Loucy (cell line): ENCODE data around the gene ANKRD33.

Source experiments
- H2AFZ ChIP-seq: fragments of 200-600 bp; sonication (generic); 2 replicates; pipeline ENCODE4 v1.6.0; 2016; ENCODE audit warnings: antibody characterized with exemption, mild to moderate bottlenecking, low read length, moderate library complexity
- H3F3A ChIP-seq: fragments of 200-600 bp; 2 replicates; pipeline ENCODE4 v1.6.0; 2016; ENCODE audit warnings: antibody characterized with exemption, low read depth, mild to moderate bottlenecking
- H3K27me3 ChIP-seq: fragments of 200-600 bp; sonication (generic); 2 replicates; pipeline ENCODE4 v1.6.1; 2014; ENCODE audit warnings: low read length, mild to moderate bottlenecking; ENCODE audit not compliant: insufficient read depth, poor library complexity, severe bottlenecking
- H3K36me3 ChIP-seq: fragments of 200-600 bp; sonication (generic); 2 replicates; pipeline ENCODE4 v1.6.1; 2016; ENCODE audit warnings: low read length; ENCODE audit not compliant: insufficient read depth
- H3K4me1 ChIP-seq: fragments of 200-600 bp; sonication (generic); 2 replicates; pipeline ENCODE4 v1.5.1; 2014; ENCODE audit warnings: low read length, mild to moderate bottlenecking; ENCODE audit not compliant: insufficient read depth, poor library complexity, severe bottlenecking
- H3K4me2 ChIP-seq: fragments of 200-600 bp; sonication (generic); 2 replicates; pipeline ENCODE4 v1.6.0; 2014; ENCODE audit warnings: antibody characterized with exemption, low read length, low read depth, mild to moderate bottlenecking; ENCODE audit not compliant: poor library complexity, severe bottlenecking
- H3K4me3 ChIP-seq: fragments of 200-600 bp; sonication (generic); 2 replicates; pipeline ENCODE4 v1.5.1; 2014; ENCODE audit warnings: low read length, mild to moderate bottlenecking, mixed read lengths; ENCODE audit not compliant: poor library complexity, severe bottlenecking
- H3K79me2 ChIP-seq: fragments of 200-600 bp; sonication (generic); 2 replicates; pipeline ENCODE4 v1.6.1; 2014; ENCODE audit warnings: low read length; ENCODE audit not compliant: insufficient read depth
- H3K9ac ChIP-seq: fragments of 200-600 bp; sonication (generic); 2 replicates; pipeline ENCODE4 v1.6.0; 2014; ENCODE audit warnings: mild to moderate bottlenecking, low read depth, low read length, moderate library complexity; ENCODE audit not compliant: poor library complexity, severe bottlenecking
- H3K9me2 ChIP-seq: fragments of 200-600 bp; sonication (generic); replicated peaks from 2 replicates; pipeline ENCODE4 v1.6.1; 2016; ENCODE audit warnings: low read depth, low read length, mixed read lengths
- H3K9me3 ChIP-seq: fragments of 200-600 bp; sonication (generic); 2 replicates; pipeline ENCODE4 v1.6.1; 2014; ENCODE audit warnings: mild to moderate bottlenecking, antibody characterized with exemption, low read length, low read depth; ENCODE audit not compliant: insufficient read depth
- H4K20me1 ChIP-seq: fragments of 200-600 bp; sonication (generic); 2 replicates; pipeline ENCODE4 v1.6.0; 2014; ENCODE audit warnings: antibody characterized with exemption, low read length, mild to moderate bottlenecking; ENCODE audit not compliant: insufficient read depth, poor library complexity, severe bottlenecking
- CTCF ChIP-seq: fragments of 200-600 bp; sonication (generic); conservative IDR thresholded peaks from 2 replicates; pipeline ENCODE4 v1.5.1; 2014; ENCODE audit warnings: mild to moderate bottlenecking, antibody characterized with exemption, low read length
- EZH2phosphoT487 ChIP-seq: fragments of 200-600 bp; IDR thresholded peaks from 2 replicates; pipeline ENCODE4 v1.6.1; 2018; ENCODE audit warnings: antibody characterized with exemption, mild to moderate bottlenecking, moderate library complexity, borderline replicate concordance

The ANKRD33 gene

DNA sequence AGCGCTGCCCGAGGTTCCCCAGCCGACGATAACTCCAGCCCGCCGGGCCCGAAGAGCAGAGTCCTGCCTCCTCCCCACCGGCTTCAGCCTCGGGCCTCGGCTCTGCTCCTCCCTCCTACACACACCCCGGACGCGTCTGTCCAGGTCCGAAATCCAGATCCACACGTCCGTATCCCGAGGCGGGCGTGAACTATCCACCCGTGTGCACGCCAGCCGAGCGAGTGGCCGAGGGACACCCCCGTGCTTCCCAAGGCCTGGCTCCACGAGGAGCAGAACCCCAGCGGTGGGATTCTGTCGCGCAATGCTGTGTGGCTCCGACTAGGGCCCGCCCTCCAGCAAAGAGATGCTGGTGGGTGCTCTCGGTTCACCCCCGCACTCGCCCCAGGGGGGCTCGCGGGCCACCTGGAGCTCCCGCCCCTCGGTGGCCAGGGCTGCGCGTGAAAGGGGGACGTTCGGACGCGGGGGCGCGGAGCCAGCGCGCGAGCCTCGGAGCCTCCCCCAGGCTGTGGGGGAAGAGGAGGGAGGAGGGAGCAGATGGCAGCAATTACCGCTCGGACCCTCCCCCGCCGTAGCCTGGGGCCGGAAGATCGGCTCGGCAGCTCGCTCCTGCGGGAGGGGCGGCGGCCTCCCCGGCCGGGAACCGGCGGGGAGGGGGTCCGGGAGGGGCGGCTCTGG lies 18.9 kb upstream of the ANKRD33 start:
- no peaks in the 10 kb centered on the region for H4K20me1 ChIP-seq
- H3F3A ChIP-seq = no peaks in the 10 kb centered on the region
- no peaks in the 10 kb centered on the region for H3K27me3 ChIP-seq
- H3K36me3 ChIP-seq = no peaks in the 10 kb centered on the region
- H2AFZ ChIP-seq = no peak overlapping the region
- no peak overlapping the region for H3K4me2 ChIP-seq
- H3K9me2 ChIP-seq = no peaks in the 10 kb centered on the region
- no peak overlapping the region for H3K4me3 ChIP-seq
- no peaks in the 10 kb centered on the region for H3K79me2 ChIP-seq
- TF ChIP-seq EZH2phosphoT487 (no peak), CTCF (no peak)
- H3K9ac ChIP-seq = no peak overlapping the region
- no peaks in the 10 kb centered on the region for H3K9me3 ChIP-seq
- peaks cover 6% of the 10 kb centered on the region for H3K4me1 ChIP-seq

DNA sequence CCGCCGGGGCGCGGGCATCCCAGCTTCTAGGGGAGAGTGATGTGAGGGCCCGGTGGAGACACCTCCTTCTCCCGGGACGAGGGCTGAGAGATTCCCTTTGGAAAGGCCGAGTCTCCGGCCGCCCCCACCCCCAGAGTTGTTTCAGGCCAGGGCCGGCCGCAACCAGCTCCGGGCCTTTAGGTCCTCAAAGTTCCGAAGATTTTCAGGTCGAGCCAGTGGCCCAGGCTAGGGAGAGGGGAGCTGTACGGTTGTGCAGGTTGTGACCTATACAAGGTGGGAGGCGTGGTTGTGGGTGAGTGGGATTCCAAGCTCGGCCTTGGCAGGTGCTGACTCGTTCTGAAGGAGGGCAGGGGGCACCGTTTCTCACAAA lies 18.4 kb upstream of the ANKRD33 start:
- Histone ChIP-seq H2AFZ (no peak overlapping the region), H3K9me3 (no peaks in the 10 kb centered on the region), H3K9me2 (no peaks in the 10 kb centered on the region), H3K4me2 (no peak overlapping the region), H3K36me3 (no peaks in the 10 kb centered on the region), H3K4me1 (peaks cover 6% of the 10 kb centered on the region), H3K9ac (no peak overlapping the region), H4K20me1 (no peaks in the 10 kb centered on the region), H3K79me2 (no peaks in the 10 kb centered on the region), H3F3A (no peaks in the 10 kb centered on the region), H3K27me3 (no peaks in the 10 kb centered on the region), H3K4me3 (no peak overlapping the region)
- TF ChIP-seq EZH2phosphoT487 (no peak), CTCF (no peak)

DNA sequence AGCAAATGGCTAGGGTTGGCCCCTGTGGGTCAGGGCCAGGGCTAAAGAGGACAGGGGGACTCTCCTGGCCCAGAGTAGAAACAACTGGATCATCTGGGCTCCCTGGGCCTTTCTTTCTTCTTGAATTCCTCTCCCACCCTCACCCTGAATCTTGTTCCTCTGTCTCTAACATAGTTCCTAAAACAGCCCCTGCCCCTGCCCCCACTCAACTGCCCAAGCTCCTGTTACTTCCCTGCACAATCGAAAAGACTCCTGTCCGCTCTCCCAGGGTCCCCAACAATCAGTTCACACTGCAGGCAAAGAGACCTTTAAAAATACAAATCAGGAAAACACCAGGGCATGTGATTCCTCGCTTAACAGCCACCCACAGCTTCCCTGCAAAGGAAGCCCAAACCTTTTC lies 18.0 kb upstream of the ANKRD33 start:
- Histone ChIP-seq H3K4me2 (no peak overlapping the region), H3F3A (no peaks in the 10 kb centered on the region), H3K4me3 (no peak overlapping the region), H3K79me2 (no peaks in the 10 kb centered on the region), H4K20me1 (no peaks in the 10 kb centered on the region), H3K27me3 (no peaks in the 10 kb centered on the region), H3K9me2 (no peaks in the 10 kb centered on the region), H3K9me3 (no peaks in the 10 kb centered on the region), H3K36me3 (no peaks in the 10 kb centered on the region), H3K9ac (no peak overlapping the region), H2AFZ (no peak overlapping the region; the same call in 1 of the 2 replicates), H3K4me1 (peaks cover 6% of the 10 kb centered on the region)
- no peak for TF ChIP-seq EZH2phosphoT487
- no peak for TF ChIP-seq CTCF
